K562 (cell line): Measurements from ENCODE around the gene NUP205. TPM values are rescaled to one million over a fixed set of nuclear protein-coding genes. Genes with fewer than 3 reads are reported as not detected.

ENCODE experiments used
- ASH1L ChIP-seq: fragments of 450-650 bp; IDR thresholded peaks from 2 replicates; pipeline ENCODE4 v1.6.1; 2018; ENCODE audit warnings: borderline replicate concordance, mild to moderate bottlenecking, low read depth; ENCODE audit not compliant: partially characterized antibody
- DACH1 ChIP-seq: fragments of 450-650 bp; IDR thresholded peaks from 2 replicates; pipeline ENCODE4 v1.6.1; 2018; ENCODE audit not compliant: partially characterized antibody
- KLF16 ChIP-seq: IDR thresholded peaks from 2 replicates; pipeline ENCODE4 v1.6.1; 2016; ENCODE audit warnings: antibody characterized with exemption
- MTF1 ChIP-seq: fragments of 250-450 bp; sonication (Bioruptor Pico); IDR thresholded peaks from 2 replicates; pipeline ENCODE4 v1.9.0; 2021; ENCODE audit warnings: moderate library complexity, mild to moderate bottlenecking, inconsistent platforms, borderline replicate concordance
- MYBL2 ChIP-seq, 2 experiments: fragments of 450-650 bp in 1 of 2; sonication (generic) in 1 of 2; formaldehyde crosslinking in 1 of 2; IDR thresholded peaks; 2 replicates each; pipeline versions ENCODE4 v1.6.1 to v1.8.1; 2017 to 2022; ENCODE audit warnings: borderline replicate concordance in 1 of 2, inconsistent platforms in 1 of 2, low read depth in 1 of 2, mild to moderate bottlenecking in 1 of 2, missing genetic modification reagents in 1 of 2, moderate library complexity in 1 of 2
- NEUROD1 ChIP-seq: fragments of 150-350 bp; IDR thresholded peaks from 2 replicates; pipeline ENCODE4 v1.6.1; 2014; ENCODE audit warnings: borderline replicate concordance, low read length, low read depth; ENCODE audit not compliant: partially characterized antibody
- SIX5 ChIP-seq, 2 experiments: IDR thresholded peaks; 2 replicates each; pipeline ENCODE4 v1.6.1; 2011; ENCODE audit warnings: low read length in 2 of 2, borderline replicate concordance in 1 of 2, low read depth in 1 of 2, mild to moderate bottlenecking in 1 of 2, moderate library complexity in 1 of 2; ENCODE audit not compliant: insufficient read depth in 1 of 2
- SMAD2 ChIP-seq: fragments of 150-350 bp; IDR thresholded peaks from 2 replicates; pipeline ENCODE4 v1.6.1; 2014; ENCODE audit warnings: low read depth, mild to moderate bottlenecking, low read length
- SUPT5H ChIP-seq: fragments of 450-650 bp; IDR thresholded peaks from 2 replicates; pipeline ENCODE4 v1.6.1; 2016
- TCF3 ChIP-seq: sonication (generic); formaldehyde crosslinking; IDR thresholded peaks from 2 replicates; pipeline ENCODE4 v1.4.0; 2020; ENCODE audit warnings: mild to moderate bottlenecking, missing genetic modification reagents
- TRIM28 ChIP-seq: fragments of 450-650 bp; IDR thresholded peaks from 2 replicates; pipeline ENCODE4 v1.6.1; 2017
- ZBTB1 ChIP-seq: sonication (generic); formaldehyde crosslinking; IDR thresholded peaks from 2 replicates; pipeline ENCODE4 v1.8.1; 2023; ENCODE audit warnings: missing genetic modification reagents, low read depth, mild to moderate bottlenecking, borderline replicate concordance
- ZKSCAN8 ChIP-seq: fragments of 200-800 bp; sonication (Bioruptor generic); IDR thresholded peaks from 2 replicates; pipeline ENCODE4 v1.6.1; 2016; ENCODE audit warnings: missing genetic modification characterization, missing compliant biosample characterization
- ZNF263 ChIP-seq: sonication (generic); formaldehyde crosslinking; IDR thresholded peaks from 2 replicates; pipeline ENCODE4 v1.8.0; 2022; ENCODE audit warnings: mild to moderate bottlenecking, missing genetic modification reagents, borderline replicate concordance
- ZNF551 ChIP-seq: fragments of 250-450 bp; sonication (Bioruptor Pico); IDR thresholded peaks from 2 replicates; pipeline ENCODE4 v1.5.0; 2021; ENCODE audit warnings: mild to moderate bottlenecking, moderate library complexity
- ZNF57 ChIP-seq: fragments of 450-650 bp; formaldehyde crosslinking; IDR thresholded peaks from 2 replicates; pipeline ENCODE4 v1.4.0; 2020; ENCODE audit warnings: mild to moderate bottlenecking, moderate library complexity
- ZNF76 ChIP-seq: fragments of 250-450 bp; sonication (Bioruptor Pico); IDR thresholded peaks from 2 replicates; pipeline ENCODE4 v1.4.0; 2020; ENCODE audit warnings: mild to moderate bottlenecking, moderate library complexity, borderline replicate concordance
- polyA plus RNA-seq, 8 experiments: library from polyadenylated mRNA; depleted of rRNA in 4 of 8; stranded (reverse) in 5 of 8; unstranded in 3 of 8; fragments of >200 nt; fragmentation: Nextera tagmentation in 2 of 8; fragmentation: Illumina TruSeq in 1 of 8; extraction: Ambion mirVana in 2 of 8; extraction: Trizol in 1 of 8; gene quantifications; 2 replicates each; pipeline versions ENCODE4 v1.2.1 to v1.2.3, GENCODE V29; 2011 to 2014; ENCODE audit warnings: inconsistent platforms in 1 of 8, missing spikeins in 1 of 8
- total RNA-seq, 7 experiments: library from RNA; depleted of rRNA in 6 of 7; stranded (reverse); fragments of >200 nt in 6 of 7; fragmentation: Illumina TruSeq in 2 of 7; extraction: Trizol in 2 of 7; gene quantifications; 2 replicates each; pipeline versions ENCODE4 v1.2.1 to v1.2.3, GENCODE V29; 2011 to 2021; ENCODE audit warnings: low replicate concordance in 1 of 7
- TF ChIP-seq, protein P1 (sequence below): sonication (generic); formaldehyde crosslinking; IDR thresholded peaks from 2 replicates; pipeline ENCODE4 v1.8.1; 2023; ENCODE audit warnings: missing genetic modification reagents, mild to moderate bottlenecking, borderline replicate concordance
- TF ChIP-seq, protein P2 (sequence below): fragments of 450-650 bp; IDR thresholded peaks from 2 replicates; pipeline ENCODE4 v1.6.1; 2016; ENCODE audit warnings: missing biosample characterization, missing genetic modification characterization
- TF ChIP-seq, protein P3 (sequence below): sonication (generic); formaldehyde crosslinking; IDR thresholded peaks from 2 replicates; pipeline ENCODE4 v1.8.1; 2023; ENCODE audit warnings: mild to moderate bottlenecking, missing genetic modification reagents

The NUP205 gene
- total and polyA plus RNA-seq, 9 of the 15 experiments (the other 6 are each of a cell fraction or from before 2014, with no cell fraction given), result 101 to 282 (median 193) TPM

DNA sequence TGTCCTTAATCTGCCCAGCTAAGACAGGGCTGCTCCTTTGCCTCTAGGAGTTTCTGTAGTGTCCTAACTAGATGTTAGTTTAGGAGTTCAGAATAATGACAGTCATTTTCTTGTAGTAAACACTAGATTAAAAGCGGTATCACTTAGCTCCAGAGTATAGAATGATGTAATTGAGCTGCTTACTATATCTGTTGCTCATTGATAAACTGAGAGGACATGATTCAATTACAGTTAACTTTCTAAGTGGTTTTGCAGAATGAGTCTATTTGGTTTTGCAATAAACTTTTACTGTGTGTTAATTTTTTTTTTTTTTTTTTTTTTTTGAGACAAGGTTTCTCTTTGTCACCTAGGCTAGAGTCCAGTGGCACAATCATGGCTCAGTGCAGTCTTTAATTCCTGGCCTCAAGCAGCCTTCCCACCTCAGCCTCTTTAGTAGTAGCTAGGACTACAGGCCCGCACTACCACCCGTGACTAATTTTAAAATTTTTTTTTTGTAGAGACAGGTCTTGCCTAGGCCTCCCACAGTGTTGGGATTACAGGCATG is 106.4 kb downstream of the NUP205 start (continued):
- TF ChIP-seq, protein P1, sequence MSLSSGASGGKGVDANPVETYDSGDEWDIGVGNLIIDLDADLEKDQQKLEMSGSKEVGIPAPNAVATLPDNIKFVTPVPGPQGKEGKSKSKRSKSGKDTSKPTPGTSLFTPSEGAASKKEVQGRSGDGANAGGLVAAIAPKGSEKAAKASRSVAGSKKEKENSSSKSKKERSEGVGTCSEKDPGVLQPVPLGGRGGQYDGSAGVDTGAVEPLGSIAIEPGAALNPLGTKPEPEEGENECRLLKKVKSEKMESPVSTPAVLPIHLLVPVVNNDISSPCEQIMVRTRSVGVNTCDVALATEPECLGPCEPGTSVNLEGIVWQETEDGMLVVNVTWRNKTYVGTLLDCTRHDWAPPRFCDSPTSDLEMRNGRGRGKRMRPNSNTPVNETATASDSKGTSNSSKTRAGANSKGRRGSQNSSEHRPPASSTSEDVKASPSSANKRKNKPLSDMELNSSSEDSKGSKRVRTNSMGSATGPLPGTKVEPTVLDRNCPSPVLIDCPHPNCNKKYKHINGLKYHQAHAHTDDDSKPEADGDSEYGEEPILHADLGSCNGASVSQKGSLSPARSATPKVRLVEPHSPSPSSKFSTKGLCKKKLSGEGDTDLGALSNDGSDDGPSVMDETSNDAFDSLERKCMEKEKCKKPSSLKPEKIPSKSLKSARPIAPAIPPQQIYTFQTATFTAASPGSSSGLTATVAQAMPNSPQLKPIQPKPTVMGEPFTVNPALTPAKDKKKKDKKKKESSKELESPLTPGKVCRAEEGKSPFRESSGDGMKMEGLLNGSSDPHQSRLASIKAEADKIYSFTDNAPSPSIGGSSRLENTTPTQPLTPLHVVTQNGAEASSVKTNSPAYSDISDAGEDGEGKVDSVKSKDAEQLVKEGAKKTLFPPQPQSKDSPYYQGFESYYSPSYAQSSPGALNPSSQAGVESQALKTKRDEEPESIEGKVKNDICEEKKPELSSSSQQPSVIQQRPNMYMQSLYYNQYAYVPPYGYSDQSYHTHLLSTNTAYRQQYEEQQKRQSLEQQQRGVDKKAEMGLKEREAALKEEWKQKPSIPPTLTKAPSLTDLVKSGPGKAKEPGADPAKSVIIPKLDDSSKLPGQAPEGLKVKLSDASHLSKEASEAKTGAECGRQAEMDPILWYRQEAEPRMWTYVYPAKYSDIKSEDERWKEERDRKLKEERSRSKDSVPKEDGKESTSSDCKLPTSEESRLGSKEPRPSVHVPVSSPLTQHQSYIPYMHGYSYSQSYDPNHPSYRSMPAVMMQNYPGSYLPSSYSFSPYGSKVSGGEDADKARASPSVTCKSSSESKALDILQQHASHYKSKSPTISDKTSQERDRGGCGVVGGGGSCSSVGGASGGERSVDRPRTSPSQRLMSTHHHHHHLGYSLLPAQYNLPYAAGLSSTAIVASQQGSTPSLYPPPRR (CRISPR knock-in tag), result no peak; the same call in 1 of the 2 replicates
- peak; percentile 87 for TF ChIP-seq KLF16
- no peak for TF ChIP-seq MYBL2 (IDR thresholded peaks at IDR 0.05; ENCODE audit: low read depth)
- no peak for TF ChIP-seq MYBL2 (CRISPR knock-in tag; IDR thresholded peaks at IDR 0.05; ENCODE audit: borderline replicate concordance)
- TF ChIP-seq, protein P2, sequence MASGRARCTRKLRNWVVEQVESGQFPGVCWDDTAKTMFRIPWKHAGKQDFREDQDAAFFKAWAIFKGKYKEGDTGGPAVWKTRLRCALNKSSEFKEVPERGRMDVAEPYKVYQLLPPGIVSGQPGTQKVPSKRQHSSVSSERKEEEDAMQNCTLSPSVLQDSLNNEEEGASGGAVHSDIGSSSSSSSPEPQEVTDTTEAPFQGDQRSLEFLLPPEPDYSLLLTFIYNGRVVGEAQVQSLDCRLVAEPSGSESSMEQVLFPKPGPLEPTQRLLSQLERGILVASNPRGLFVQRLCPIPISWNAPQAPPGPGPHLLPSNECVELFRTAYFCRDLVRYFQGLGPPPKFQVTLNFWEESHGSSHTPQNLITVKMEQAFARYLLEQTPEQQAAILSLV (tag), result 0 out of 2 replicates have a peak, but pooled peaks have one; percentile 38
- no peak for TF ChIP-seq ZNF551 (CRISPR knock-in tag)
- TF ChIP-seq ZNF57 (CRISPR knock-in tag), result no peak
- TF ChIP-seq TRIM28, result peak; percentile 60
- no peak; the same call in 1 of the 2 replicates for TF ChIP-seq ZNF263
- TF ChIP-seq ZKSCAN8 (CRISPR knock-in tag), result no peak
- TF ChIP-seq, protein P3, sequence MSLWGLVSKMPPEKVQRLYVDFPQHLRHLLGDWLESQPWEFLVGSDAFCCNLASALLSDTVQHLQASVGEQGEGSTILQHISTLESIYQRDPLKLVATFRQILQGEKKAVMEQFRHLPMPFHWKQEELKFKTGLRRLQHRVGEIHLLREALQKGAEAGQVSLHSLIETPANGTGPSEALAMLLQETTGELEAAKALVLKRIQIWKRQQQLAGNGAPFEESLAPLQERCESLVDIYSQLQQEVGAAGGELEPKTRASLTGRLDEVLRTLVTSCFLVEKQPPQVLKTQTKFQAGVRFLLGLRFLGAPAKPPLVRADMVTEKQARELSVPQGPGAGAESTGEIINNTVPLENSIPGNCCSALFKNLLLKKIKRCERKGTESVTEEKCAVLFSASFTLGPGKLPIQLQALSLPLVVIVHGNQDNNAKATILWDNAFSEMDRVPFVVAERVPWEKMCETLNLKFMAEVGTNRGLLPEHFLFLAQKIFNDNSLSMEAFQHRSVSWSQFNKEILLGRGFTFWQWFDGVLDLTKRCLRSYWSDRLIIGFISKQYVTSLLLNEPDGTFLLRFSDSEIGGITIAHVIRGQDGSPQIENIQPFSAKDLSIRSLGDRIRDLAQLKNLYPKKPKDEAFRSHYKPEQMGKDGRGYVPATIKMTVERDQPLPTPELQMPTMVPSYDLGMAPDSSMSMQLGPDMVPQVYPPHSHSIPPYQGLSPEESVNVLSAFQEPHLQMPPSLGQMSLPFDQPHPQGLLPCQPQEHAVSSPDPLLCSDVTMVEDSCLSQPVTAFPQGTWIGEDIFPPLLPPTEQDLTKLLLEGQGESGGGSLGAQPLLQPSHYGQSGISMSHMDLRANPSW (CRISPR knock-in tag), result no peak
- TF ChIP-seq SIX5 (IDR thresholded peaks at IDR 0.05; ENCODE audit: borderline replicate concordance in 1 of 2, insufficient read depth in 1 of 2, low read depth in 1 of 2, low read length in 2 of 2), result no peak
- no peak for TF ChIP-seq SMAD2
- TF ChIP-seq MTF1 (CRISPR knock-in tag), result no peak
- TF ChIP-seq SUPT5H, result no peak; the same call in 1 of the 2 replicates
- TF ChIP-seq ZBTB1 (CRISPR knock-in tag), result no peak
- peak; percentile 96 for TF ChIP-seq TCF3 (CRISPR knock-in tag)
- no peak for TF ChIP-seq NEUROD1
- TF ChIP-seq ASH1L, result no peak
- TF ChIP-seq DACH1, result no peak
- TF ChIP-seq ZNF76 (CRISPR knock-in tag), result no peak
